HepG2 (cell line): ENCODE data around the gene UST. TPM values are rescaled to one million over a fixed set of nuclear protein-coding genes. Genes with fewer than 3 reads are reported as not detected.

Source experiments
- AHDC1 ChIP-seq: sonication (generic); formaldehyde crosslinking; IDR thresholded peaks from 2 replicates; pipeline ENCODE4 v1.5.1; 2020; ENCODE audit warnings: mild to moderate bottlenecking, missing genetic modification reagents, borderline replicate concordance
- ASH2L ChIP-seq: fragments of 300-600, 200-600 bp; sonication (generic); IDR thresholded peaks from 2 replicates; pipeline ENCODE4 v1.7.0; 2017; ENCODE audit warnings: low read depth, mild to moderate bottlenecking, moderate library complexity, mixed read lengths, low read length; ENCODE audit not compliant: insufficient read length
- CC2D1A ChIP-seq: sonication (generic); formaldehyde crosslinking; IDR thresholded peaks from 2 replicates; pipeline ENCODE4 v1.8.1; 2023; ENCODE audit warnings: mild to moderate bottlenecking, missing genetic modification reagents
- GZF1 ChIP-seq: sonication (generic); formaldehyde crosslinking; IDR thresholded peaks from 2 replicates; pipeline ENCODE4 v1.5.1; 2020; ENCODE audit warnings: mild to moderate bottlenecking, missing genetic modification reagents
- HNF4A ChIP-seq: sonication (generic); formaldehyde crosslinking; IDR thresholded peaks from 2 replicates; pipeline ENCODE4 v1.4.0; 2020; ENCODE audit warnings: missing genetic modification reagents
- NFE2L2 ChIP-seq: fragments of 150-350 bp; IDR thresholded peaks from 2 replicates; pipeline ENCODE4 v1.6.1; 2014; ENCODE audit warnings: low read length
- PRPF4 ChIP-seq: fragments of 200-400 bp; formaldehyde crosslinking; IDR thresholded peaks from 2 replicates; pipeline ENCODE4 v1.6.1; 2016; ENCODE audit warnings: low read length, low read depth; ENCODE audit not compliant: poor library complexity, severe bottlenecking
- REST ChIP-seq, 2 experiments: IDR thresholded peaks; 2 replicates each; pipeline ENCODE4 v1.6.1; 2011 to 2012; ENCODE audit warnings: low read length in 2 of 2, borderline replicate concordance in 1 of 2, low read depth in 1 of 2, mild to moderate bottlenecking in 1 of 2, moderate library complexity in 1 of 2
- SAP130 ChIP-seq: IDR thresholded peaks from 2 replicates; pipeline ENCODE4 v1.6.1; 2016; ENCODE audit warnings: low read depth
- TAF1 ChIP-seq: sonication (generic); formaldehyde crosslinking; IDR thresholded peaks from 2 replicates; pipeline ENCODE4 v1.4.0; 2020; ENCODE audit warnings: missing genetic modification reagents
- TEAD3 ChIP-seq: optimal IDR thresholded peaks from 2 replicates; pipeline ENCODE3; 2016; ENCODE audit warnings: borderline replicate concordance
- THAP11 ChIP-seq: IDR thresholded peaks from 2 replicates; pipeline ENCODE4 v1.6.1; 2016; ENCODE audit warnings: missing biosample characterization, missing genetic modification reagents
- U2AF1 ChIP-seq: fragments of 200-400 bp; formaldehyde crosslinking; optimal IDR thresholded peaks from 2 replicates; pipeline ENCODE3; 2017; ENCODE audit warnings: mild to moderate bottlenecking, low read depth, low read length
- XRCC5 ChIP-seq: fragments of 200-400 bp; formaldehyde crosslinking; optimal IDR thresholded peaks from 2 replicates; pipeline ENCODE3; 2017; ENCODE audit warnings: mild to moderate bottlenecking, low read length
- ZHX1 ChIP-seq: sonication (generic); formaldehyde crosslinking; IDR thresholded peaks from 2 replicates; pipeline ENCODE4 v1.8.1; 2022; ENCODE audit warnings: low read depth, mild to moderate bottlenecking, missing genetic modification reagents
- ZNF30 ChIP-seq: sonication (generic); formaldehyde crosslinking; IDR thresholded peaks from 2 replicates; pipeline ENCODE4 v1.5.0; 2020; ENCODE audit warnings: mild to moderate bottlenecking, missing genetic modification reagents
- ZNF343 ChIP-seq: sonication (generic); formaldehyde crosslinking; IDR thresholded peaks from 2 replicates; pipeline ENCODE4 v1.4.0; 2020; ENCODE audit warnings: mild to moderate bottlenecking, missing genetic modification reagents
- ZNF569 ChIP-seq: sonication (generic); formaldehyde crosslinking; IDR thresholded peaks from 2 replicates; pipeline ENCODE4 v1.5.0; 2020; ENCODE audit warnings: mild to moderate bottlenecking, missing genetic modification reagents, moderate library complexity, borderline replicate concordance
- polyA plus RNA-seq, 8 experiments: library from polyadenylated mRNA; depleted of rRNA in 3 of 8; stranded (reverse) in 7 of 8; unstranded in 1 of 8; fragments of >200 nt; fragmentation: Illumina TruSeq in 4 of 8; extraction: Trizol in 4 of 8; gene quantifications; 2 replicates each; pipeline versions ENCODE4 v1.2.1 to v1.2.3, GENCODE V29; 2011 to 2016; ENCODE audit warnings: low read depth in 4 of 8, missing spikeins in 1 of 8, mixed read lengths in 1 of 8; ENCODE audit not compliant: insufficient read depth in 1 of 8
- total RNA-seq, 5 experiments: library from RNA; depleted of rRNA; stranded (reverse); fragments of >200 nt; fragmentation: Illumina TruSeq; extraction: Trizol; gene quantifications; 2 replicates each; pipeline ENCODE4 v1.2.3, GENCODE V29; 2016; ENCODE audit warnings: low read depth in 1 of 5

The UST gene
- total and polyA plus RNA-seq, 2 of the 13 experiments (the other 11 are each of a cell fraction or from before 2014, with no cell fraction given), result 0.27 TPM; not detected in 1

- TF ChIP-seq ASH2L (peak; percentile 47), XRCC5 (no peak), ZHX1 (CRISPR knock-in tag) (no peak), NFE2L2 (no peak), ZNF343 (CRISPR knock-in tag) (no peak), TAF1 (CRISPR knock-in tag) (no peak), ZNF30 (CRISPR knock-in tag) (no peak), PRPF4 (no peak), AHDC1 (0 out of 2 replicates have a peak, but pooled peaks have one; percentile 46), GZF1 (CRISPR knock-in tag) (no peak), THAP11 (CRISPR knock-in tag) (no peak), TEAD3 (CRISPR knock-in tag) (peak; percentile 56), U2AF1 (no peak), HNF4A (CRISPR knock-in tag) (peak; percentile 39), SAP130 (peak; percentile 66), REST (IDR thresholded peaks at IDR 0.05; ENCODE audit: borderline replicate concordance in 1 of 2, low read depth in 1 of 2, low read length in 2 of 2) (0 out of 4 replicates have a peak, but pooled peaks of 1 of the 2 experiments have one; percentile 24), CC2D1A (CRISPR knock-in tag) (no peak), ZNF569 (no peak)
Observed at GRCh38 chr6:149060985-149061760, 314.3 kb downstream of the UST start (continued).
